ENCODE data around the gene PPP1R12B. TPM values are rescaled to one million over a fixed set of nuclear protein-coding genes. Genes with fewer than 3 reads are reported as not detected.
A peak's percentile ranks its signal among the peaks of the same experiment; 100 is the strongest.

Gene PPP1R12B
- total and polyA plus RNA-seq, 12 donors: 16.5 to 969 (median 604) TPM

DNA sequence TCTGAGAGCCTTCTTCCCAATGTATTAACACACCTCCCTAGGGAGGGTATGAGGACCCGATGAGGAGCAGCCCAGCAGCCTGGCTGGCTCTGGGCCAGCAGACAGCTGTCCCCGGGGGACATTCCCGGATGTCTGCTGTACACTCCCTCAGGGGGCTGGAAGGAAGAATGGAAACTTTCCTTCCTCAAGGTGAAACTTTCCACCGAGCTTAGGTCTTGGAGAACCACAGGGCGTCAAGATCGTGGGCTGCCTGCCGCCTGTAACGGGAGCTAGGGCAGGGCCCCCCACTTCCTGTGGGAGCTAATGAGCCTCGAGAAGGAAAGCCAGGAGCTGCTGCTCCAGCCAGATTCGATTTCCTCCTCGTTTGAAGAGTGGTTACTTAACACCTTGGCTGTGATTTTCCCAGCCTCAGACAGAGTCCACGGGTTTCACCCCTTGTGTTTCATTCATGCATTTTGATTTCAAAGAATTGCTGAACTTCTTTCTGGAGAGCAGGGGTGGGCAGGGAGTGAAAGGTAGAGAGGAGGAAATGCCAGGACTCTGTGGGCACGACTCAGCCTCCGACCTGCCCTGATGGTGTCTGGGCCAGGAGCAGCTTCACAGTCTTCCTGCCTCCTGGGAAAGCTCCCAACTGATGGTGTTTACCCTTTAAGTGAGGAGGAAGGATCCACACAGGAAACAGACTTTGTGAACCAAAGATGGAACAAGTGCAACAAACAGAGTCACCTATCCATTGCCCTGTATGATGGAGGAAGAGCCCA is 36.4 kb upstream of the PPP1R12B start:
- 19 to 41% methylated on average over 14 of the region's 14 CpGs for WGBS, 2 donors
- Histone ChIP-seq H3K4me3 (no peak overlapping the region), H3K27me3 (peaks cover 0 to 13% (median 0%) of the 10 kb centered on the region in 7 donors), H3K36me3 (no peaks in the 10 kb centered on the region), H3K27ac (no peak overlapping the region), H3K4me1 (peaks cover 0 to 12% (median 5%) of the 10 kb centered on the region in 9 donors), H3K9me3 (no peaks in the 10 kb centered on the region)
- TF ChIP-seq, protein P1, sequence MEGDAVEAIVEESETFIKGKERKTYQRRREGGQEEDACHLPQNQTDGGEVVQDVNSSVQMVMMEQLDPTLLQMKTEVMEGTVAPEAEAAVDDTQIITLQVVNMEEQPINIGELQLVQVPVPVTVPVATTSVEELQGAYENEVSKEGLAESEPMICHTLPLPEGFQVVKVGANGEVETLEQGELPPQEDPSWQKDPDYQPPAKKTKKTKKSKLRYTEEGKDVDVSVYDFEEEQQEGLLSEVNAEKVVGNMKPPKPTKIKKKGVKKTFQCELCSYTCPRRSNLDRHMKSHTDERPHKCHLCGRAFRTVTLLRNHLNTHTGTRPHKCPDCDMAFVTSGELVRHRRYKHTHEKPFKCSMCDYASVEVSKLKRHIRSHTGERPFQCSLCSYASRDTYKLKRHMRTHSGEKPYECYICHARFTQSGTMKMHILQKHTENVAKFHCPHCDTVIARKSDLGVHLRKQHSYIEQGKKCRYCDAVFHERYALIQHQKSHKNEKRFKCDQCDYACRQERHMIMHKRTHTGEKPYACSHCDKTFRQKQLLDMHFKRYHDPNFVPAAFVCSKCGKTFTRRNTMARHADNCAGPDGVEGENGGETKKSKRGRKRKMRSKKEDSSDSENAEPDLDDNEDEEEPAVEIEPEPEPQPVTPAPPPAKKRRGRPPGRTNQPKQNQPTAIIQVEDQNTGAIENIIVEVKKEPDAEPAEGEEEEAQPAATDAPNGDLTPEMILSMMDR (IDR thresholded peaks at IDR 0.05): no peak
- no peak for DNase-seq
- intact Hi-C loops (cut with DNase I): loop anchor here in 2 of 10 donors (2.0 to 10.0 kb wide), 3 partner anchors 35 to 403 kb away; partner anchors contain the start of gene SYT2 (in 1 of the 2)
- peak in 1 of 8 donors; percentile 19 for ATAC-seq

DNA sequence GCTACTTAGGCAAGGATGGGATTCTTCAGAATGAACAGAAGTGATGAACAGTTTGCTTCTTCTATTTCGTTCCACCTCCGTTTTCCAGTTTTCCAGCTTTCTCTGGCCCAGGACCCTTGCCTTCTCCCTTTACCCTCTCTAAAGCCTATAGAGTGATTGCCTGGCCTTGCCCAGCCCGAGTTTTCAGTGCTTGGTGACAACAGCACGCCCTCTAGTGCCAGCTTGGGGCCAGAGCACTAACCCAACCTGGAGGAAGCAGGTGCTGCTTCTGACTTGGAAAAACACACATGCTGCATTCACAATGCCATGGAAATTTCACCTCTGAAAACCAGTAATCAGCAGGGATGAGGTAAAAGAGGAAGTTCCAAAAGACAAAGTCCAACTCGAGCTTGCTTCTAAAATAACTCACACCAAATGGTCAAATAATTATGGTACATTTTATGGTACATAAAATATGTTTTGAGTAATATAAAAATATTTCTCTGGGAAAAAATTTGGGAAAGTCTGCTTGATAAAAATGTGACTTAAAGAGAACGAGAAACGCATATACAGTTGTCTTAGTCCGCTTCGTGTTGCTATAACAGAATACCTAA is 32.8 kb upstream of the PPP1R12B start:
- 19 to 24% methylated on average over 9 of the region's 9 CpGs for WGBS, 2 donors
- Histone ChIP-seq H3K36me3 (no peaks in the 10 kb centered on the region), H3K4me3 (no peak overlapping the region), H3K9me3 (no peaks in the 10 kb centered on the region), H3K27ac (no peak overlapping the region), H3K4me1 (peaks cover 0 to 12% (median 5%) of the 10 kb centered on the region in 9 donors), H3K27me3 (peaks cover 0 to 18% (median 0%) of the 10 kb centered on the region in 7 donors)
- ATAC-seq (peak in 7 of 8 donors; percentile 57 to 87 (median 78)), DNase-seq (peak; percentile 61 to 70)
- TF ChIP-seq, protein P1 (IDR thresholded peaks at IDR 0.05): peak; percentile 75 to 96 (median 89)
- intact Hi-C loops (cut with DNase I): loop anchor here in 9 of 10 donors (2.0 to 10.0 kb wide), 6 partner anchors 41 to 399 kb away; partner anchors contain the start of genes LGR6 (in 5 of the 9) and SYT2 (in 1 of the 9)

DNA sequence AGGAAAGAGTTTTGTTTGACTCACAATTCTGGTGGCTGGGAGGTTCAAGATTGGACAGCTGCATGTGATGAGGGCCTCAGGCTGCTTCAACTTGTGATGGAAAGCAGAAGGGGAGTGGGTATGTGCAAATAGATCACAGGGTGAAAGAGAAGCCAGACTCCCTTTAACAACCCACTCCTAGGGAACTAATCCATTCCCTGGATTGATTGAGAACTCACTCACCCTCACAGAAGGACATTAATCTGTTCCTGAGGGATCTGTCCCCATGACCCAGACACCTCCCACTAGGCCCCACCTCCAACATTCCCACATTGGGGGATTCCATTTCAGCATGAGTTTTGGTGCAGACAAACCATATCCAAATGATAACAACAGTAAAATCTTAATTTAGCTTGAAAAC is 32.3 kb upstream of the PPP1R12B start:
- Histone ChIP-seq H3K9me3 (no peaks in the 10 kb centered on the region), H3K4me3 (no peak overlapping the region), H3K4me1 (peaks cover 0 to 12% (median 5%) of the 10 kb centered on the region in 9 donors), H3K27me3 (peaks cover 0 to 18% (median 0%) of the 10 kb centered on the region in 7 donors), H3K36me3 (no peaks in the 10 kb centered on the region), H3K27ac (no peak overlapping the region)
- ATAC-seq (no peak), DNase-seq (no peak)
- TF ChIP-seq, protein P1 (IDR thresholded peaks at IDR 0.05): no peak
- intact Hi-C loops (cut with DNase I): loop anchor here in 3 of 10 donors (5.0 to 10.0 kb wide), 3 partner anchors 124 to 399 kb away; partner anchors contain the start of genes LGR6 (in 1 of the 3) and SYT2 (in 1 of the 3)
